GM12878 (cell line): ENCODE measurements around the gene RALGDS. TPM values are rescaled to one million over a fixed set of nuclear protein-coding genes. Genes with fewer than 3 reads are reported as not detected.
A peak's percentile ranks its signal among the peaks of the same experiment; 100 is the strongest.

ENCODE experiments used
- DPF2 ChIP-seq: fragments of 450-650 bp; IDR thresholded peaks from 2 replicates; pipeline ENCODE4 v1.6.1; 2017; ENCODE audit warnings: mild to moderate bottlenecking
- EED ChIP-seq: sonication (generic); IDR thresholded peaks from 2 replicates; pipeline ENCODE4 v1.6.1; 2016; ENCODE audit warnings: antibody characterized with exemption, low read depth
- EGR1 ChIP-seq, 2 experiments: IDR thresholded peaks; 1 replicate in 1 of 2; 2 replicates in 1 of 2; pipeline ENCODE4 v1.6.1; 2011 to 2012; ENCODE audit warnings: low read depth in 2 of 2, low read length in 2 of 2, borderline replicate concordance in 1 of 2, mild to moderate bottlenecking in 1 of 2, moderate library complexity in 1 of 2
- IKZF1 ChIP-seq: fragments of 450-650 bp; conservative IDR thresholded peaks from 2 replicates; pipeline ENCODE4 v1.6.1; 2017; ENCODE audit warnings: antibody characterized with exemption, mild to moderate bottlenecking
- JUNB ChIP-seq: IDR thresholded peaks from 2 replicates; pipeline ENCODE4 v1.6.1; 2016; ENCODE audit warnings: antibody characterized with exemption, mild to moderate bottlenecking
- MEF2A ChIP-seq: IDR thresholded peaks from 2 replicates; pipeline ENCODE4 v1.6.1; 2011; ENCODE audit warnings: low read depth, mild to moderate bottlenecking, low read length, moderate library complexity; ENCODE audit not compliant: insufficient read depth
- MEF2B ChIP-seq: fragments of 450-650 bp; IDR thresholded peaks from 2 replicates; pipeline ENCODE4 v1.6.1; 2018; ENCODE audit warnings: mild to moderate bottlenecking, moderate library complexity; ENCODE audit not compliant: partially characterized antibody, poor library complexity, severe bottlenecking
- MTA2 ChIP-seq: fragments of 450-650 bp; IDR thresholded peaks from 2 replicates; pipeline ENCODE4 v1.6.1; 2016; ENCODE audit warnings: low read depth, mild to moderate bottlenecking, moderate library complexity
- RUNX3 ChIP-seq: IDR thresholded peaks from 2 replicates; pipeline ENCODE4 v1.6.1; 2012; ENCODE audit warnings: low read length, inconsistent platforms
- TCF3 ChIP-seq: IDR thresholded peaks from 2 replicates; pipeline ENCODE4 v1.6.1; 2012; ENCODE audit warnings: low read depth, mild to moderate bottlenecking, low read length, borderline replicate concordance; ENCODE audit not compliant: insufficient read depth
- ZNF24 ChIP-seq: fragments of 450-650 bp; IDR thresholded peaks from 2 replicates; pipeline ENCODE4 v1.6.1; 2017; ENCODE audit warnings: antibody characterized with exemption, mild to moderate bottlenecking
- polyA plus RNA-seq, 11 experiments: library from polyadenylated mRNA; depleted of rRNA in 4 of 11; unstranded in 6 of 11; stranded (reverse) in 5 of 11; fragments of >200 nt; fragmentation: Nextera tagmentation in 4 of 11; fragmentation: Illumina TruSeq in 1 of 11; extraction: Ambion mirVana in 4 of 11; extraction: Trizol in 1 of 11; gene quantifications; 1 replicate in 1 of 11; 2 replicates in 10 of 11; pipeline versions ENCODE4 v1.2.1 to v1.2.3, GENCODE V29; 2011 to 2016; ENCODE audit warnings: inconsistent platforms in 2 of 11, missing spikeins in 2 of 11, low read depth in 1 of 11
- total RNA-seq, 4 experiments: library from RNA; depleted of rRNA in 3 of 4; stranded (reverse); fragments of >200 nt in 3 of 4; fragmentation: Illumina TruSeq in 1 of 4; extraction: Trizol in 1 of 4; gene quantifications; 2 replicates each; pipeline versions ENCODE4 v1.2.1 to v1.2.3, GENCODE V29; 2013 to 2021
- TF ChIP-seq, protein P1 (sequence below): IDR thresholded peaks from 2 replicates; pipeline ENCODE4 v1.6.1; 2012; ENCODE audit warnings: improper control_type of control experiment, low read depth, low read length; ENCODE audit not compliant: insufficient replicate concordance
- TF ChIP-seq, protein P2 (sequence below): fragments of 450-650 bp; IDR thresholded peaks from 2 replicates; pipeline ENCODE4 v1.6.1; 2017; ENCODE audit warnings: mild to moderate bottlenecking, moderate library complexity
- TF ChIP-seq, protein P3 (sequence below): fragments of 150-350 bp; IDR thresholded peaks from 2 replicates; pipeline ENCODE4 v1.6.1; 2016; ENCODE audit warnings: low read depth, low read length
- TF ChIP-seq, protein P4 (sequence below): fragments of 450-650 bp; IDR thresholded peaks from 2 replicates; pipeline ENCODE4 v1.6.1; 2016; ENCODE audit warnings: mild to moderate bottlenecking

The RALGDS gene
- total and polyA plus RNA-seq, 10 of the 15 experiments (the other 5 are each of a cell fraction or from before 2014, with no cell fraction given): 1.3 to 48.6 (median 21.2) TPM

DNA sequence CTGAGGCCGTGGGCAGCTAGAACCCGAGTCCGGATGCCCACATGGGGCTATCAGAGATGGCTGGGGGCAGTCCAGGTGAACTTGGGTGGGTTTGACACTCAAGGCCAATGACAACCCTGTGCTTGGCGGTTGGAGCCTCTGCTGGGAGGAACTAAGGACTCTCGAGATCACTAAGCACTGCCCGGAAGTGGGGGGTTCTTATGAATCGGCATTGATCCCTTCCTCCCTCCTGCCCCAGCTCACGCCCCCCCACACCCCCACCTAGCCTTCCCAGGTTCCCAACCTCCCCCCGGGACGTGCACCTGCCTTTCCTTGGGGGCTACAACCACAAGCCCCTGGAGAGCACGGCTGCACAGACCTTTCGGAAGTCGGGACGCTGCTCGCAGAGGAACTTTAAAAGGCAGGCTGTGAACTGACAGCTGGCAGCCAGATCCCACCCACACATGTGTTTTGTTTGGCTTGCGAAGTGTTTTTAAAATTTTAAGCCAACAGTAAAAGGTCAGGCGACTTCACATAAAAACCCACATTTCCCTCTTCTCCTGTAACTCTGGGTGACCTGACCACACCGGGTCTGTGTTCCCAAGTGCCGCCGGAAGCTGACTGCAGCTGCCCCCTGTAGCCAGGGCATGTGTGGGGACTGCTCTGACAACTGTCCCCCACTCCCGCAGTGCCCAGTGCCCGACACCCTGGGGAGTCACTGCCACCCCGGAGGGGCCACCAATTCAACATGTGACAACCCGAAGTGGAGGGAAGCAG, 5.1 kb upstream of the RALGDS start (continued):
- TF ChIP-seq, protein P1, sequence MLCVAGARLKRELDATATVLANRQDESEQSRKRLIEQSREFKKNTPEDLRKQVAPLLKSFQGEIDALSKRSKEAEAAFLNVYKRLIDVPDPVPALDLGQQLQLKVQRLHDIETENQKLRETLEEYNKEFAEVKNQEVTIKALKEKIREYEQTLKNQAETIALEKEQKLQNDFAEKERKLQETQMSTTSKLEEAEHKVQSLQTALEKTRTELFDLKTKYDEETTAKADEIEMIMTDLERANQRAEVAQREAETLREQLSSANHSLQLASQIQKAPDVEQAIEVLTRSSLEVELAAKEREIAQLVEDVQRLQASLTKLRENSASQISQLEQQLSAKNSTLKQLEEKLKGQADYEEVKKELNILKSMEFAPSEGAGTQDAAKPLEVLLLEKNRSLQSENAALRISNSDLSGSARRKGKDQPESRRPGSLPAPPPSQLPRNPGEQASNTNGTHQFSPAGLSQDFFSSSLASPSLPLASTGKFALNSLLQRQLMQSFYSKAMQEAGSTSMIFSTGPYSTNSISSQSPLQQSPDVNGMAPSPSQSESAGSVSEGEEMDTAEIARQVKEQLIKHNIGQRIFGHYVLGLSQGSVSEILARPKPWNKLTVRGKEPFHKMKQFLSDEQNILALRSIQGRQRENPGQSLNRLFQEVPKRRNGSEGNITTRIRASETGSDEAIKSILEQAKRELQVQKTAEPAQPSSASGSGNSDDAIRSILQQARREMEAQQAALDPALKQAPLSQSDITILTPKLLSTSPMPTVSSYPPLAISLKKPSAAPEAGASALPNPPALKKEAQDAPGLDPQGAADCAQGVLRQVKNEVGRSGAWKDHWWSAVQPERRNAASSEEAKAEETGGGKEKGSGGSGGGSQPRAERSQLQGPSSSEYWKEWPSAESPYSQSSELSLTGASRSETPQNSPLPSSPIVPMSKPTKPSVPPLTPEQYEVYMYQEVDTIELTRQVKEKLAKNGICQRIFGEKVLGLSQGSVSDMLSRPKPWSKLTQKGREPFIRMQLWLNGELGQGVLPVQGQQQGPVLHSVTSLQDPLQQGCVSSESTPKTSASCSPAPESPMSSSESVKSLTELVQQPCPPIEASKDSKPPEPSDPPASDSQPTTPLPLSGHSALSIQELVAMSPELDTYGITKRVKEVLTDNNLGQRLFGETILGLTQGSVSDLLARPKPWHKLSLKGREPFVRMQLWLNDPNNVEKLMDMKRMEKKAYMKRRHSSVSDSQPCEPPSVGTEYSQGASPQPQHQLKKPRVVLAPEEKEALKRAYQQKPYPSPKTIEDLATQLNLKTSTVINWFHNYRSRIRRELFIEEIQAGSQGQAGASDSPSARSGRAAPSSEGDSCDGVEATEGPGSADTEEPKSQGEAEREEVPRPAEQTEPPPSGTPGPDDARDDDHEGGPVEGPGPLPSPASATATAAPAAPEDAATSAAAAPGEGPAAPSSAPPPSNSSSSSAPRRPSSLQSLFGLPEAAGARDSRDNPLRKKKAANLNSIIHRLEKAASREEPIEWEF: peak; percentile 36
- TF ChIP-seq, protein P2, sequence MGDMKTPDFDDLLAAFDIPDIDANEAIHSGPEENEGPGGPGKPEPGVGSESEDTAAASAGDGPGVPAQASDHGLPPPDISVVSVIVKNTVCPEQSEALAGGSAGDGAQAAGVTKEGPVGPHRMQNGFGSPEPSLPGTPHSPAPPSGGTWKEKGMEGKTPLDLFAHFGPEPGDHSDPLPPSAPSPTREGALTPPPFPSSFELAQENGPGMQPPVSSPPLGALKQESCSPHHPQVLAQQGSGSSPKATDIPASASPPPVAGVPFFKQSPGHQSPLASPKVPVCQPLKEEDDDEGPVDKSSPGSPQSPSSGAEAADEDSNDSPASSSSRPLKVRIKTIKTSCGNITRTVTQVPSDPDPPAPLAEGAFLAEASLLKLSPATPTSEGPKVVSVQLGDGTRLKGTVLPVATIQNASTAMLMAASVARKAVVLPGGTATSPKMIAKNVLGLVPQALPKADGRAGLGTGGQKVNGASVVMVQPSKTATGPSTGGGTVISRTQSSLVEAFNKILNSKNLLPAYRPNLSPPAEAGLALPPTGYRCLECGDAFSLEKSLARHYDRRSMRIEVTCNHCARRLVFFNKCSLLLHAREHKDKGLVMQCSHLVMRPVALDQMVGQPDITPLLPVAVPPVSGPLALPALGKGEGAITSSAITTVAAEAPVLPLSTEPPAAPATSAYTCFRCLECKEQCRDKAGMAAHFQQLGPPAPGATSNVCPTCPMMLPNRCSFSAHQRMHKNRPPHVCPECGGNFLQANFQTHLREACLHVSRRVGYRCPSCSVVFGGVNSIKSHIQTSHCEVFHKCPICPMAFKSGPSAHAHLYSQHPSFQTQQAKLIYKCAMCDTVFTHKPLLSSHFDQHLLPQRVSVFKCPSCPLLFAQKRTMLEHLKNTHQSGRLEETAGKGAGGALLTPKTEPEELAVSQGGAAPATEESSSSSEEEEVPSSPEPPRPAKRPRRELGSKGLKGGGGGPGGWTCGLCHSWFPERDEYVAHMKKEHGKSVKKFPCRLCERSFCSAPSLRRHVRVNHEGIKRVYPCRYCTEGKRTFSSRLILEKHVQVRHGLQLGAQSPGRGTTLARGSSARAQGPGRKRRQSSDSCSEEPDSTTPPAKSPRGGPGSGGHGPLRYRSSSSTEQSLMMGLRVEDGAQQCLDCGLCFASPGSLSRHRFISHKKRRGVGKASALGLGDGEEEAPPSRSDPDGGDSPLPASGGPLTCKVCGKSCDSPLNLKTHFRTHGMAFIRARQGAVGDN: no peak
- TF ChIP-seq, protein P3, sequence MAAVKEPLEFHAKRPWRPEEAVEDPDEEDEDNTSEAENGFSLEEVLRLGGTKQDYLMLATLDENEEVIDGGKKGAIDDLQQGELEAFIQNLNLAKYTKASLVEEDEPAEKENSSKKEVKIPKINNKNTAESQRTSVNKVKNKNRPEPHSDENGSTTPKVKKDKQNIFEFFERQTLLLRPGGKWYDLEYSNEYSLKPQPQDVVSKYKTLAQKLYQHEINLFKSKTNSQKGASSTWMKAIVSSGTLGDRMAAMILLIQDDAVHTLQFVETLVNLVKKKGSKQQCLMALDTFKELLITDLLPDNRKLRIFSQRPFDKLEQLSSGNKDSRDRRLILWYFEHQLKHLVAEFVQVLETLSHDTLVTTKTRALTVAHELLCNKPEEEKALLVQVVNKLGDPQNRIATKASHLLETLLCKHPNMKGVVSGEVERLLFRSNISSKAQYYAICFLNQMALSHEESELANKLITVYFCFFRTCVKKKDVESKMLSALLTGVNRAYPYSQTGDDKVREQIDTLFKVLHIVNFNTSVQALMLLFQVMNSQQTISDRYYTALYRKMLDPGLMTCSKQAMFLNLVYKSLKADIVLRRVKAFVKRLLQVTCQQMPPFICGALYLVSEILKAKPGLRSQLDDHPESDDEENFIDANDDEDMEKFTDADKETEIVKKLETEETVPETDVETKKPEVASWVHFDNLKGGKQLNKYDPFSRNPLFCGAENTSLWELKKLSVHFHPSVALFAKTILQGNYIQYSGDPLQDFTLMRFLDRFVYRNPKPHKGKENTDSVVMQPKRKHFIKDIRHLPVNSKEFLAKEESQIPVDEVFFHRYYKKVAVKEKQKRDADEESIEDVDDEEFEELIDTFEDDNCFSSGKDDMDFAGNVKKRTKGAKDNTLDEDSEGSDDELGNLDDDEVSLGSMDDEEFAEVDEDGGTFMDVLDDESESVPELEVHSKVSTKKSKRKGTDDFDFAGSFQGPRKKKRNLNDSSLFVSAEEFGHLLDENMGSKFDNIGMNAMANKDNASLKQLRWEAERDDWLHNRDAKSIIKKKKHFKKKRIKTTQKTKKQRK: no peak
- TF ChIP-seq IKZF1 (peak; percentile 72), MEF2A (0 out of 2 replicates have a peak, but pooled peaks have one; percentile 13), ZNF24 (no peak), JUNB (peak; percentile 79), TCF3 (peak; percentile 48; the same call in 1 of the 2 replicates), MEF2B (peak; percentile 59), DPF2 (peak; percentile 58; the same call in 1 of the 2 replicates), MTA2 (peak; percentile 41; the same call in 1 of the 2 replicates), EED (0 out of 2 replicates have a peak, but pooled peaks have one; percentile 51), EGR1 (IDR thresholded peaks at IDR 0.05; ENCODE audit: borderline replicate concordance in 1 of 2, low read depth in 2 of 2, low read length in 2 of 2) (peak in 1 of 2 experiments; percentile 70; a peak in 2 of 3 replicates), RUNX3 (peak; percentile 67)
- TF ChIP-seq, protein P4, sequence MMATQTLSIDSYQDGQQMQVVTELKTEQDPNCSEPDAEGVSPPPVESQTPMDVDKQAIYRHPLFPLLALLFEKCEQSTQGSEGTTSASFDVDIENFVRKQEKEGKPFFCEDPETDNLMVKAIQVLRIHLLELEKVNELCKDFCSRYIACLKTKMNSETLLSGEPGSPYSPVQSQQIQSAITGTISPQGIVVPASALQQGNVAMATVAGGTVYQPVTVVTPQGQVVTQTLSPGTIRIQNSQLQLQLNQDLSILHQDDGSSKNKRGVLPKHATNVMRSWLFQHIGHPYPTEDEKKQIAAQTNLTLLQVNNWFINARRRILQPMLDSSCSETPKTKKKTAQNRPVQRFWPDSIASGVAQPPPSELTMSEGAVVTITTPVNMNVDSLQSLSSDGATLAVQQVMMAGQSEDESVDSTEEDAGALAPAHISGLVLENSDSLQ: peak; percentile 73
